Epithelial cell of esophagus (primary cell): ENCODE measurements around the gene MTERF4.

Experiments used
- DNase-seq: peaks from one replicate; pipeline ENCODE4 v3.0.0; 2010; ENCODE audit warnings: low read depth
- H3K4me3 ChIP-seq: 2 replicates; pipeline ENCODE4 v1.5.1; 2011; ENCODE audit warnings: mild to moderate bottlenecking, low read length, control low read depth
- CTCF ChIP-seq: IDR thresholded peaks from 2 replicates; pipeline ENCODE4 v1.5.1; 2011; ENCODE audit warnings: low read depth, mild to moderate bottlenecking, low read length, control low read depth, inconsistent platforms; ENCODE audit not compliant: insufficient read depth; ENCODE audit errors: missing control alignments

MTERF4 gene

GRCh38 chr2:241148239-241148638 lies 46.2 kb upstream of the MTERF4 start:
- DNase-seq, result no peak
- no peak for TF ChIP-seq CTCF
- H3K4me3 ChIP-seq, result peak overlapping the region; percentile 75

DNA sequence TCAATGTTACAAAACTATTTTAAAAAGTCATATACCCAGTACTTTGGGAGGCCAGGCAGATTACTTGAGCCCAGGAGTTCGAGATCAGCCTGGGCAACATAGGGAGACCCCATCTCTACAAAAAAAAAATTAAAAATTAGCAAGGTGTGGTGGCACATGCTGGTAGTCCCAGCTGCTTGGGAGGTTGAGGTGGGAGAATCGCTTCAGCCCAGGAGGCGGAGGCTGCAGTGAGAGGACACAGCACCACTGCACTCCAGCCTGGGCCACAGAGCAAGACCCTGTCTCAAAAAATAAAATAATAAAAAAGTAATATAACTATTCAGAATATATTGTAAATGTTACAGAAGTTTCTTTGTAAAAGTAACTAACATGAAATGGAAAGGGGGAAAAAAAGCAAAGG lies 45.2 kb upstream of the MTERF4 start:
- TF ChIP-seq CTCF, result no peak
- no peak overlapping the region for H3K4me3 ChIP-seq
- DNase-seq, result no peak

GRCh38 chr2:241146286-241146685 lies 44.2 kb upstream of the MTERF4 start:
- DNase-seq, result no peak

DNA sequence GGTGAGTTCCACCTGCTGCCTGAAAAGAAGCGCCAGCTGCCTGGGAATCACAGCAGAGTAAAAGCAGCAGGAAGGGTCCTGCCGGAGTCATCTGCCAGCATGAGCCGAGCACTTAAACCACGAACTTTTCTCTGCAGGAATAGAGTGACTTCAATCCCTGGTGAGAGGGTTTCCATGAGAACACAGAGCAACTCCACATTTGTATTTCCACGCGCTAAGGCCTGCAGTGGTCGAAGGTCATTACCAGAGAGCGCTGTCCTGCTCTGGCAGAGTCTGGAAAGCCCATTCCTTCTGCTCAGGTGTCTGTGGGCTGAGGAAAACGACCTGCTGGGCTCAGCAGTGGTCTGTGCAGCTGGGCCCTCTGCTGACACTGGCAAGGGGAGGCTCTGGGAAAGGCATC lies 40.5 kb upstream of the MTERF4 start:
- no peak overlapping the region for H3K4me3 ChIP-seq
- TF ChIP-seq CTCF, result no peak
- DNase-seq, result no peak

More at GRCh38 chr2:241146286-241146685, 44.2 kb upstream of the MTERF4 start:
- TF ChIP-seq CTCF, result no peak
- no peak overlapping the region for H3K4me3 ChIP-seq

GRCh38 chr2:241142063-241142462 lies 40.0 kb upstream of the MTERF4 start:
- no peak for TF ChIP-seq CTCF
- no peak overlapping the region for H3K4me3 ChIP-seq
- no peak for DNase-seq

- no peak for DNase-seq
- H3K4me3 ChIP-seq, result no peak overlapping the region
- no peak for TF ChIP-seq CTCF
Measured at GRCh38 chr2:241141214-241141770, 39.2 kb upstream of the MTERF4 start.

DNA sequence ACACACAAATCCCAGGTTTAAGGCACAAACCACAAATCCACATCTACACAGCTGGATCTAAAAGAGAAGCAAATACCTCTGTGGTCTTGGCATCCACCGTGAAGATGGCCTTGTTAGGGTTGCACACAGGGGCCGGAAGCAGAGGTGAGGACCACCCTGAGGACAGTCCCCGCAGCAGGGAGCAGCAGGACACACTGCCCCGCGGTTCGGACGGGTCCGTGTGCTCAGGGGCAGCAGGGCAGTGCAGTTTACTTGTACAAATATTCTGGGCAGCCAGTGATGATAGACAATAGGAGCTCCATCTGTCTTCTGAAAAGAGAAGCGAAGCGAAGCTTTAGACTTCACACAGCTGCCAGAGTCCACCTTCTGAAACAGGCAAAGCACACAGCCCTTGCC lies 38.4 kb upstream of the MTERF4 start:
- no peak for DNase-seq
- TF ChIP-seq CTCF, result no peak
- no peak overlapping the region for H3K4me3 ChIP-seq
